Vein endothelial cell (primary cell): ENCODE data around the gene PNRC1. TPM values are rescaled to one million over a fixed set of nuclear protein-coding genes. Genes with fewer than 3 reads are reported as not detected.
A peak's percentile ranks its signal among the peaks of the same experiment; 100 is the strongest.

Source experiments
- small RNA-seq: library from RNA; depleted of rRNA; stranded (forward); fragments of <200 nt; gene quantifications from one replicate; pipeline ENCODE3, GENCODE V24; 2012
- total RNA-seq: library from RNA; depleted of rRNA; stranded (reverse); fragments of >200 nt; gene quantifications from 2 replicates; pipeline ENCODE4 v1.2.3, GENCODE V29; 2012

The PNRC1 gene
- total RNA-seq = 90.3 and 105 TPM in 2 replicates

GRCh38 chr6:89080281-89081128, at the start of gene PNRC1:
Gene PNRC1 (plus strand): TSS chr6:89080751. CDS start chr6:89080895, 144 bp downstream.

DNA sequence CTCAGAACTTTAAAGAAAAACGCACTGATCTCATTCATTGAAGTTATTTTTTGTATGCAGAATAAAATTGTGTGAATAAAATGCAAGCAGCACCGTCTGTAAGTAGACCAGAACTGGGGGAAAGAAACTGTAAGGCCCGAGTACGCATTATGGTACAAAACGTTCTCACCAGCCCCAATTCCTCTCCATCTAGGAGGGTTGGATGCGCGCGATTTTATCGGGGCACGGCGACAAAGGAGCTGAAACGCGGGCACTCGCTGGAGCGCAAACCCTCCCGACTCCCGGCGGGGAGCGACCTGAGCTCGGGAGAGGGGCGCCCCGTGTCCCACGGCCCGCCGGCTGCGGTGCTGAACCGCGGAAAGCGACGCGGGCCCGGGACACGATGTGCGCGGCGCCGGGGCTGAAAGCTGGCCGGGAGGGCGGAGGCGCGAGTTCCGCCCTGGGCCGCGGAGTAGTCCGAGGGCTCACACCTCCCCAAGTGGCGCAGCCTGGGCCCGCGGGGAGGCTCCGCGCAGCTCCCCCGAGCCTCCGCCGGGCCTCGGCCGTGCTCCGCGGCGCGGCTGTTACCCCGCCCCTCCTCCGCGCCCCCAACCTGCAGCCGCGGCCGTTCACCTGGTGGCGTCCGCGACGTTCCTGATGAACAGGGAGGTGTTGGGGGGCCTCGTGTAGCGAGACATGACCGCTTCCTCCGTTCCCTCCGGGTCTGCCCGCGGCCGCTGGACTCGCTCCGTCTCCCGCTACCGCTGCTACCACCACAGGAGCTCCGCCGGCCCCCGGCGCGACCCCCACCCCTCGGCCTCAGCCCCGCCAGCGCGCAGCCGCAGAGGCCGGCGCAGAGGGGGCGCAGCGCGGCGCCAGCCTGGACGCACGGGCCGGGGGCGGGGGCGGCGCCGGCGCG, 36.9 kb downstream of the PNRC1 start, which contains the start of gene SRSF12:
Gene SRSF12, minus strand, starts transcription at position 861 of the 898 bp plus-strand sequence. Its CDS starts 184 bp downstream, at position 677.

Small RNA genes within 50 kb of the gene (small RNA-seq; reads per million reads assigned to genes)
- not detected for gene RN7SL336P
- gene RNU2-61P = 1.8 reads per million, percentile 77 among the genes with 10 or more reads in this experiment

Other genes with a start within 250 kb of the PNRC1 start
- 17.0 and 23.0 TPM in 2 replicates for gene RNGTT, start 117.1 kb upstream of the PNRC1 start, total RNA-seq
- 0.29 TPM in 1 of 2 replicates, not detected in the other for gene SRSF12, start 37.3 kb downstream of the PNRC1 start, total RNA-seq
- gene PM20D2, start 65.3 kb downstream of the PNRC1 start, total RNA-seq = 6.9 and 16.6 TPM in 2 replicates
- 0.10 TPM in 1 of 2 replicates, not detected in the other for gene GABRR1, start 136.6 kb downstream of the PNRC1 start, total RNA-seq
- 0.33 and 0.67 TPM in 2 replicates for gene GABRR2, start 234.5 kb downstream of the PNRC1 start, total RNA-seq